H9 (cell line): ENCODE data around the gene SLC2A11. TPM values are rescaled to one million over a fixed set of nuclear protein-coding genes. Genes with fewer than 3 reads are reported as not detected.

Source experiments
- DNase-seq: peaks from one replicate; pipeline ENCODE4 v3.0.0-alpha.2; 2017
- H2AFZ ChIP-seq: one replicate; pipeline ENCODE4 v1.6.1; 2013; ENCODE audit warnings: mild to moderate bottlenecking, low read length, control low read depth, moderate library complexity
- H2AK5ac ChIP-seq: 2 replicates; pipeline ENCODE4 v1.6.1; 2013; ENCODE audit warnings: low read length, control low read depth, mixed read lengths; ENCODE audit not compliant: insufficient read length
- H2BK120ac ChIP-seq: one replicate; pipeline ENCODE4 v1.6.1; 2013; ENCODE audit warnings: low read depth, mild to moderate bottlenecking, low read length, control low read depth, inconsistent platforms; ENCODE audit not compliant: poor library complexity, severe bottlenecking
- H2BK12ac ChIP-seq: 2 replicates; pipeline ENCODE4 v1.6.1; 2013; ENCODE audit warnings: low read length, control low read depth, mixed read lengths, low read depth; ENCODE audit not compliant: insufficient read length
- H2BK15ac ChIP-seq: 2 replicates; pipeline ENCODE4 v1.6.1; 2013; ENCODE audit warnings: low read depth, low read length, control low read depth
- H2BK20ac ChIP-seq: one replicate; pipeline ENCODE4 v1.6.1; 2013; ENCODE audit warnings: low read depth, mild to moderate bottlenecking, low read length, control low read depth, inconsistent platforms; ENCODE audit not compliant: poor library complexity, severe bottlenecking
- H2BK5ac ChIP-seq: 2 replicates; pipeline ENCODE4 v1.6.1; 2013; ENCODE audit warnings: low read length, control low read depth, mixed read lengths; ENCODE audit not compliant: insufficient read length
- H3K14ac ChIP-seq: 2 replicates; pipeline ENCODE4 v1.6.1; 2013; ENCODE audit warnings: low read length, control low read depth; ENCODE audit not compliant: insufficient read depth
- H3K18ac ChIP-seq: 2 replicates; pipeline ENCODE4 v1.6.1; 2013; ENCODE audit warnings: low read depth, mild to moderate bottlenecking, mixed read lengths, low read length, control low read depth; ENCODE audit not compliant: insufficient read length
- H3K23ac ChIP-seq: 2 replicates; pipeline ENCODE4 v1.6.1; 2013; ENCODE audit warnings: low read length, control low read depth, mixed read lengths, low read depth; ENCODE audit not compliant: insufficient read length
- H3K23me2 ChIP-seq: 2 replicates; pipeline ENCODE4 v1.6.1; 2013; ENCODE audit warnings: low read depth, mild to moderate bottlenecking, mixed read lengths, low read length, control low read depth; ENCODE audit not compliant: insufficient read length, poor library complexity, severe bottlenecking
- H3K27ac ChIP-seq: 2 replicates; pipeline ENCODE4 v1.5.1; 2013; ENCODE audit warnings: low read length, control low read depth, mixed read lengths, low read depth; ENCODE audit not compliant: insufficient read length
- H3K27me3 ChIP-seq: 2 replicates; pipeline ENCODE4 v1.6.1; 2013; ENCODE audit warnings: low read length, control low read depth, inconsistent platforms; ENCODE audit not compliant: insufficient read depth
- H3K4ac ChIP-seq: 2 replicates; pipeline ENCODE4 v1.6.1; 2013; ENCODE audit warnings: low read depth, mild to moderate bottlenecking, control low read depth, inconsistent platforms, low read length, moderate library complexity
- H3K4me1 ChIP-seq: 2 replicates; pipeline ENCODE4 v1.6.1; 2013; ENCODE audit warnings: low read length, control low read depth, inconsistent platforms; ENCODE audit not compliant: insufficient read depth
- H3K4me2 ChIP-seq: 2 replicates; pipeline ENCODE4 v1.6.1; 2013; ENCODE audit warnings: low read length, control low read depth, mixed read lengths; ENCODE audit not compliant: insufficient read length, insufficient read depth
- H3K56ac ChIP-seq: 2 replicates; pipeline ENCODE4 v1.6.1; 2013; ENCODE audit warnings: low read depth, mild to moderate bottlenecking, mixed read lengths, low read length, control low read depth; ENCODE audit not compliant: insufficient read length
- H3K79me1 ChIP-seq: 2 replicates; pipeline ENCODE4 v1.6.1; 2013; ENCODE audit warnings: low read depth, mild to moderate bottlenecking, moderate library complexity, low read length, control low read depth, inconsistent platforms; ENCODE audit not compliant: insufficient read depth, poor library complexity, severe bottlenecking
- H3K79me2 ChIP-seq: 2 replicates; pipeline ENCODE4 v1.6.1; 2013; ENCODE audit warnings: low read length, control low read depth, inconsistent platforms; ENCODE audit not compliant: insufficient read depth
- H3K9ac ChIP-seq: 2 replicates; pipeline ENCODE4 v1.6.1; 2013; ENCODE audit warnings: low read length, control low read depth, mixed read lengths; ENCODE audit not compliant: insufficient read length; ENCODE audit errors: extremely low read depth
- H3K9me3 ChIP-seq: one replicate; pipeline ENCODE4 v1.6.1; 2013; ENCODE audit warnings: low read depth, low read length, inconsistent platforms; ENCODE audit not compliant: control insufficient read depth
- H3T11ph ChIP-seq: one replicate; pipeline ENCODE4 v1.6.1; 2013; ENCODE audit warnings: mild to moderate bottlenecking, low read length, control low read depth, inconsistent platforms
- H4K20me1 ChIP-seq: one replicate; pipeline ENCODE4 v1.6.1; 2013; ENCODE audit not compliant: control insufficient read depth, insufficient read length, insufficient read depth
- H4K5ac ChIP-seq: 2 replicates; pipeline ENCODE4 v1.6.1; 2013; ENCODE audit warnings: low read depth, mild to moderate bottlenecking, mixed read lengths, low read length, control low read depth; ENCODE audit not compliant: insufficient read length
- H4K8ac ChIP-seq: replicated peaks from 2 replicates; pipeline ENCODE4 v1.6.1; 2013; ENCODE audit warnings: low read length, control low read depth, mixed read lengths, low read depth; ENCODE audit not compliant: insufficient read length
- H4K91ac ChIP-seq: 2 replicates; pipeline ENCODE4 v1.6.1; 2013; ENCODE audit warnings: low read depth, mild to moderate bottlenecking, moderate library complexity, mixed read lengths, low read length, control low read depth; ENCODE audit not compliant: insufficient read length
- H3K27ac Mint-ChIP-seq, 3 experiments: 2 replicates in 2 of 3; 3 replicates in 1 of 3; pipeline ENCODE4 v1.8.0; 2020 to 2021; ENCODE audit warnings: mixed read lengths in 3 of 3, mild to moderate bottlenecking in 1 of 3, moderate library complexity in 1 of 3
- H3K27me3 Mint-ChIP-seq: 2 replicates; pipeline ENCODE4 v1.8.0; 2021; ENCODE audit warnings: low read depth, mild to moderate bottlenecking, moderate library complexity, mixed read lengths
- H3K36me3 Mint-ChIP-seq, 3 experiments: 2 replicates in 2 of 3; 3 replicates in 1 of 3; pipeline ENCODE4 v1.8.0; 2020 to 2021; ENCODE audit warnings: low read depth in 3 of 3, mixed read lengths in 3 of 3; ENCODE audit not compliant: insufficient read depth in 1 of 3
- H3K4me1 Mint-ChIP-seq, 2 experiments: 2 replicates each; pipeline ENCODE4 v1.8.0; 2020; ENCODE audit warnings: mixed read lengths in 2 of 2
- H3K4me3 Mint-ChIP-seq, 2 experiments: 2 replicates in 1 of 2; 3 replicates in 1 of 2; pipeline ENCODE4 v1.8.0; 2020 to 2021; ENCODE audit warnings: mild to moderate bottlenecking in 2 of 2, mixed read lengths in 2 of 2, moderate library complexity in 1 of 2
- H3K9me3 Mint-ChIP-seq, 2 experiments: 2 replicates in 1 of 2; 3 replicates in 1 of 2; pipeline ENCODE4 v1.8.0; 2020; ENCODE audit warnings: mild to moderate bottlenecking in 2 of 2, mixed read lengths in 2 of 2, moderate library complexity in 1 of 2
- WGBS: extraction: QIAGEN DNeasy Blood & Tissue Kit; methylation state at CpG from one replicate; pipeline ENCODE4 v1.1.7; 2013; ENCODE audit warnings: missing lambda C conversion rate, low lambda C conversion rate, mixed read lengths; ENCODE audit not compliant: insufficient read length; ENCODE audit errors: extremely low coverage; 5-methylcytosine and 5-hydroxymethylcytosine counted together
- total RNA-seq: library from RNA; stranded (reverse); gene quantifications from 2 replicates; pipeline ENCODE4 v1.2.1, GENCODE V29; 2021
- TF ChIP-seq, protein P1 (sequence below): fragments of 200-600 bp; sonication (generic); conservative IDR thresholded peaks from 3 replicates; pipeline ENCODE4 v1.8.0; 2021; ENCODE audit warnings: antibody characterized with exemption, mild to moderate bottlenecking

Gene SLC2A11
- total RNA-seq, 1 experiment from 2014 or later = 15.0 TPM

- H4K5ac ChIP-seq = no peak overlapping the region
- H3K9ac ChIP-seq = no peak overlapping the region
- H3K27ac ChIP-seq = no peak overlapping the region
- H3K4me1 ChIP-seq = no peaks in the 10 kb centered on the region; the same call in 1 of the 2 replicates
- H3K4me1 Mint-ChIP-seq = peaks cover 35 to 49% of the 10 kb centered on the region in 2 experiments
- no peaks in the 10 kb centered on the region for H3K79me2 ChIP-seq
- no peak overlapping the region for H3K4me2 ChIP-seq
- no peaks in the 10 kb centered on the region for H3K79me1 ChIP-seq
- DNase-seq = no peak
- H3K27ac Mint-ChIP-seq = no peak overlapping the region
- peaks cover 6% of the 10 kb centered on the region for H3K23me2 ChIP-seq
- H2BK120ac ChIP-seq = no peak overlapping the region
- H3K4ac ChIP-seq = no peak overlapping the region
- no peak overlapping the region for H2BK15ac ChIP-seq
- H2BK20ac ChIP-seq = no peak overlapping the region
- H3K14ac ChIP-seq = no peak overlapping the region
- H3T11ph ChIP-seq = no peak overlapping the region
- H2BK5ac ChIP-seq = no peak overlapping the region
- no peak overlapping the region for H3K23ac ChIP-seq
- no CpG with 5 or more reads among the region's 4 CpGs for WGBS
- H2AFZ ChIP-seq = no peak overlapping the region
- H3K56ac ChIP-seq = no peak overlapping the region
- H3K4me3 Mint-ChIP-seq = no peak overlapping the region
- H4K91ac ChIP-seq = no peak overlapping the region
- no peak overlapping the region for H4K8ac ChIP-seq
- peaks cover 33% of the 10 kb centered on the region for H3K27me3 Mint-ChIP-seq
- H4K20me1 ChIP-seq = no peaks in the 10 kb centered on the region
- no peak overlapping the region for H2AK5ac ChIP-seq
- TF ChIP-seq, protein P1, sequence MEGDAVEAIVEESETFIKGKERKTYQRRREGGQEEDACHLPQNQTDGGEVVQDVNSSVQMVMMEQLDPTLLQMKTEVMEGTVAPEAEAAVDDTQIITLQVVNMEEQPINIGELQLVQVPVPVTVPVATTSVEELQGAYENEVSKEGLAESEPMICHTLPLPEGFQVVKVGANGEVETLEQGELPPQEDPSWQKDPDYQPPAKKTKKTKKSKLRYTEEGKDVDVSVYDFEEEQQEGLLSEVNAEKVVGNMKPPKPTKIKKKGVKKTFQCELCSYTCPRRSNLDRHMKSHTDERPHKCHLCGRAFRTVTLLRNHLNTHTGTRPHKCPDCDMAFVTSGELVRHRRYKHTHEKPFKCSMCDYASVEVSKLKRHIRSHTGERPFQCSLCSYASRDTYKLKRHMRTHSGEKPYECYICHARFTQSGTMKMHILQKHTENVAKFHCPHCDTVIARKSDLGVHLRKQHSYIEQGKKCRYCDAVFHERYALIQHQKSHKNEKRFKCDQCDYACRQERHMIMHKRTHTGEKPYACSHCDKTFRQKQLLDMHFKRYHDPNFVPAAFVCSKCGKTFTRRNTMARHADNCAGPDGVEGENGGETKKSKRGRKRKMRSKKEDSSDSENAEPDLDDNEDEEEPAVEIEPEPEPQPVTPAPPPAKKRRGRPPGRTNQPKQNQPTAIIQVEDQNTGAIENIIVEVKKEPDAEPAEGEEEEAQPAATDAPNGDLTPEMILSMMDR = no peak
- H3K27me3 ChIP-seq = no peaks in the 10 kb centered on the region; the same call in 1 of the 2 replicates
- H3K9me3 ChIP-seq = no peaks in the 10 kb centered on the region
- no peaks in the 10 kb centered on the region for H3K36me3 Mint-ChIP-seq
- H2BK12ac ChIP-seq = no peak overlapping the region
- H3K18ac ChIP-seq = no peak overlapping the region
- peaks cover 0 to 3% of the 10 kb centered on the region in 2 experiments; a peak in 2 of 5 replicates for H3K9me3 Mint-ChIP-seq
These were observed 15.1 kb upstream of the SLC2A11 start for GRCh38 chr22:23842599-23842998.
